HEK293T (cell line): ENCODE measurements around the gene FHOD3.

Experiments used
- FOXA1 ChIP-seq: fragments of 450-650 bp; IDR thresholded peaks from 2 replicates; pipeline ENCODE4 v1.6.1; 2016; ENCODE audit warnings: mild to moderate bottlenecking
- FOXK2 ChIP-seq: fragments of 450-650 bp; IDR thresholded peaks from 2 replicates; pipeline ENCODE4 v1.6.1; 2016; ENCODE audit warnings: mild to moderate bottlenecking
- LEF1 ChIP-seq: fragments of 450-650 bp; IDR thresholded peaks from 2 replicates; pipeline ENCODE4 v1.6.1; 2017; ENCODE audit warnings: mild to moderate bottlenecking, borderline replicate concordance
- SP1 ChIP-seq: fragments of 450-650 bp; IDR thresholded peaks from 2 replicates; pipeline ENCODE4 v1.6.1; 2017
- TF ChIP-seq, protein P1 (sequence below): fragments of 450-650 bp; IDR thresholded peaks from 2 replicates; pipeline ENCODE4 v1.6.1; 2016

DNA sequence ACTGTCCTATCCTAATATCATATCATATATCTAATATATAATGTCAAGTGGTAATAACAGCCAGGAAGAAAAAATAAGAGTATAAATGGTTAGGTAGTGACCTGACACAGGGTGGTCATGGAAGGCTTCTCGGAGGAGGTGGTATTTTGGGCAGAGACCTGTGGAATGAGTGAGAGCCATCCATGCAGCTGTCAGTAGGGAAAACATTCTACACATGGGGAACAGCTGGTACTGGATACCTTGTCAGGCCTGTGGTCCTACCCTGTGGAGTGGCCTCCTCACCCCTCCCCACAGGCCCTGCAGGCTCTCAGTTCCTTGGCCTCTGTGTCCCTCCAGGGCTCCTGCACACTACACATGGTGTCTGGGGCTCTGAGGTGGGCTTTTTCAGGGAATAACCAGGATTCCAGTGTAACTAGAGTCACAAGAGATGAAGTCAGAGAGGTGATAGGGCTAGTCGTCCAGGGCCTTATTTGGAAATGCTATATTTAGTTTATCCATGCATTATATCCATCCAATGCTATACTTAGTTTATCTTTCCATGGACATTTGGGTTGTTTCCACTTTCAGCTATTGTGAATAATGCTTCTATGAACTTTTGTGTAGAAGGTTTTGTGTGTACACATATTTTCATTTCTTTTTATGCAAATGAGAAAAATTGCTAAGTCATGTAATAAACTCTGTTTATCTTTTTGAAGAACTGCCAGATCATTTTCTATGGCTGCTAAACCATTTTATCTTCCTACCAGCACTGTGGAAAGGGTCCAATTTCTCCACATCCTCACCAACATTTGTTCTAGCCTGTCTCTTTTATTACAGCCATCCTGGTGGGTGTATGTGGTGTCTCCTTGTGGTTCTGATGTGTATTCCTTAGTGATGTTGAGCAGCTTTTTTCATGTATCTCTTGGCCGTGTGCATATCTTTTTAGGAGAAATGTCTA lies 455.7 kb downstream of the FHOD3 start:
- TF ChIP-seq LEF1 (no peak), FOXK2 (no peak), SP1 (no peak), FOXA1 (no peak)
- TF ChIP-seq, protein P1, sequence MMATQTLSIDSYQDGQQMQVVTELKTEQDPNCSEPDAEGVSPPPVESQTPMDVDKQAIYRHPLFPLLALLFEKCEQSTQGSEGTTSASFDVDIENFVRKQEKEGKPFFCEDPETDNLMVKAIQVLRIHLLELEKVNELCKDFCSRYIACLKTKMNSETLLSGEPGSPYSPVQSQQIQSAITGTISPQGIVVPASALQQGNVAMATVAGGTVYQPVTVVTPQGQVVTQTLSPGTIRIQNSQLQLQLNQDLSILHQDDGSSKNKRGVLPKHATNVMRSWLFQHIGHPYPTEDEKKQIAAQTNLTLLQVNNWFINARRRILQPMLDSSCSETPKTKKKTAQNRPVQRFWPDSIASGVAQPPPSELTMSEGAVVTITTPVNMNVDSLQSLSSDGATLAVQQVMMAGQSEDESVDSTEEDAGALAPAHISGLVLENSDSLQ: no peak
